ENCODE data around the gene ZBTB24.
"Not testable (repeated sequence)": the region's sequence is repeated elsewhere in the genome, so short reads cannot be mapped to it uniquely, and the experiment has no call there.

Gene ZBTB24

GRCh38 chr6:109482905-109483734 is at the start of gene ZBTB24:
Gene ZBTB24 (minus strand): TSS chr6:109483219. CDS start chr6:109482026, 1,193 bp downstream.
- peak; percentile 65 for DNase-seq

- no peak for DNase-seq
Observed at GRCh38 chr6:109531446-109531845, 48.4 kb upstream of the ZBTB24 start.

- DNase-seq: no peak
Observed at GRCh38 chr6:109527989-109528388, 45.0 kb upstream of the ZBTB24 start.

- no peak for DNase-seq
Observed at GRCh38 chr6:109526905-109527628, 44.0 kb upstream of the ZBTB24 start.

GRCh38 chr6:109524129-109524528 is 41.1 kb upstream of the ZBTB24 start:
- no peak for DNase-seq

GRCh38 chr6:109523478-109523877 is 40.5 kb upstream of the ZBTB24 start:
- no peak for DNase-seq

- no peak for DNase-seq
Observed at GRCh38 chr6:109521080-109521479, 38.1 kb upstream of the ZBTB24 start.

GRCh38 chr6:109519647-109520046 is 36.6 kb upstream of the ZBTB24 start:
- DNase-seq: not testable (repeated sequence)

GRCh38 chr6:109516929-109517328 is 33.9 kb upstream of the ZBTB24 start:
- DNase-seq: no peak

- DNase-seq: no peak
Observed at GRCh38 chr6:109515781-109516409, 32.9 kb upstream of the ZBTB24 start.

- no peak for DNase-seq
Observed at GRCh38 chr6:109514946-109515345, 31.9 kb upstream of the ZBTB24 start.

GRCh38 chr6:109513571-109514071 is 30.6 kb upstream of the ZBTB24 start:
- DNase-seq: no peak

GRCh38 chr6:109512271-109512817 is 29.3 kb upstream of the ZBTB24 start:
- DNase-seq: no peak

- DNase-seq: no peak
Observed at GRCh38 chr6:109511832-109512231, 28.8 kb upstream of the ZBTB24 start.

- DNase-seq: no peak
Observed at GRCh38 chr6:109510358-109510757, 27.3 kb upstream of the ZBTB24 start.

GRCh38 chr6:109508166-109508860 is 25.3 kb upstream of the ZBTB24 start:
- DNase-seq: no peak

GRCh38 chr6:109507490-109508072 is 24.6 kb upstream of the ZBTB24 start:
- DNase-seq: no peak

GRCh38 chr6:109506841-109507240 is 23.8 kb upstream of the ZBTB24 start:
- DNase-seq: no peak

GRCh38 chr6:109506314-109506713 is 23.3 kb upstream of the ZBTB24 start:
- DNase-seq: no peak

GRCh38 chr6:109503327-109504224 is 20.6 kb upstream of the ZBTB24 start:
- no peak for DNase-seq

GRCh38 chr6:109498936-109499335 is 15.9 kb upstream of the ZBTB24 start:
- no peak for DNase-seq
